AG04449 (cell line): ENCODE results near the gene SLC25A17.
A peak's percentile ranks its signal among the peaks of the same experiment; 100 is the strongest.
"Not testable (repeated sequence)": the region's sequence is repeated elsewhere in the genome, so short reads cannot be mapped to it uniquely, and the experiment has no call there.

Experiments used
- CTCF ChIA-PET: fragments of 350-600 bp; formaldehyde crosslinking; extraction: SDS; loops from one replicate; lab custom pipeline; 2021; ENCODE audit warnings: antibody characterized with exemption; lab: Yijun Ruan, JAX
- POLR2A ChIA-PET: fragments of 400-600, 350-600 bp; formaldehyde crosslinking; extraction: SDS; loops from one replicate; lab custom pipeline; 2020; ENCODE audit warnings: antibody characterized with exemption, inconsistent platforms; lab: Yijun Ruan, JAX
- DNase-seq: peaks from one replicate; pipeline ENCODE4 v3.0.0-alpha.2; 2010; ENCODE audit warnings: low read depth, low spot score
- H3K4me3 ChIP-seq: 2 replicates; pipeline ENCODE4 v1.5.1; 2011; ENCODE audit warnings: low read depth, mild to moderate bottlenecking, control low read depth, low read length
- CTCF ChIP-seq: IDR thresholded peaks from one replicate; pipeline ENCODE4 v1.5.1; 2011; ENCODE audit warnings: mild to moderate bottlenecking, moderate library complexity, low read length, control low read depth, inconsistent platforms; ENCODE audit not compliant: insufficient read depth; ENCODE audit errors: missing control alignments

The SLC25A17 gene

DNA sequence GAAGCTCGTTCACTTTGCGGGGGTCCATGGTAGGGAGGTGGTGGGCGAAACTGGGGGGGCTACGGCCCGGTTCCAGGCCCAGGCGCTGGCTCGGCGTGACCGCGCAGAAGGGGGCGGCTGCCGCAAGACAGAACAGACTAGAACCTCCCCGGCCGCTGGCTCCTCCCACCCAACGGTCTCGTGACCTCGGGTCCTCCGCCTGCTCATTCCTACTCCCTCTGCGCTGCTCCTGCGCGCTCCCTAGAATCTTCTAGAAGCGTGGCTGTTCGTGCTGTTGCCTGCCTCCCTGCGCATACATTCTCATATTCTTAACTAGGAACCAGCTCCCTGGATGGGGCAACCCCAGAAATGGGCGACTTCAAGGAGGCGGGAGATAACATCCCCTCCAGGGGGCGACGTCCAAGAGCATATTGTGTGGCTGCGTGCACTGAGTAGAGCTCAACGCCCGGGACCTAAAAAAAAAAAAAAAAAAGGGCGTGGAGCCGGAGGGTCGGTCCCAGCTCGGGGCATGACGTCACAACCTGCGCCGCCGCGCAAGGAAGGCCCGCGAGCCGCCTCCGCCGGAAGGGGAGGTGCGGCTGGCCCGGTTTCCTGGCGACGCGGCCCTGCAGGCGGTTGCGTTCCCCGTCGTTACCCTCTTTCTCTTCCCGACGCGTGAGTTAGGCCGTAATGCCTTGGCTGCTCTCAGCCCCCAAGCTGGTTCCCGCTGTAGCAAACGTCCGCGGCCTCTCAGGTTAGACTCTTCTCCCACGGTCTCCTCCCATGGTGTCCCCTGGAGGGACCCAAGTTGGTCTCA is 37.6 kb upstream of the SLC25A17 start, which contains the start of the genes ST13 and XPNPEP3:
Gene ST13 (minus strand): TSS at position 127 of the 796 bp plus-strand sequence. CDS start 99 bp downstream, at position 28.
Gene XPNPEP3 (plus strand): TSS at position 636 of the 796 bp plus-strand sequence. CDS start 34 bp downstream, at position 670.
- ChIA-PET CTCF (interaction anchor here (0.9 to 2.7 kb wide), 5 partner anchors 11 to 43 kb away, joined by 3 to 14 read pairs (median 7); no protein-coding TSS in a partner anchor), POLR2A (interaction anchor here (0.6 to 1.5 kb wide), 8 partner anchors 10 to 174 kb away, joined by 3 to 8 read pairs (median 4); partner anchors contain the start of gene RBX1)
- H3K4me3 ChIP-seq: peak within 1 kb of the TSS; percentile 97
- DNase-seq: peak; percentile 75
- peak; percentile 16 for TF ChIP-seq CTCF

GRCh38 chr22:40855979-40856512 is 36.9 kb upstream of the SLC25A17 start:
- no peak for TF ChIP-seq CTCF
- POLR2A ChIA-PET: interaction anchor here (1.0 kb wide), 2 partner anchors 23 to 95 kb away, joined by 3 to 4 read pairs; partner anchors contain the start of gene RBX1
- peak overlapping the region; percentile 97 for H3K4me3 ChIP-seq
- DNase-seq: no peak
- CTCF ChIA-PET: interaction anchor here (1.3 to 2.2 kb wide), 3 partner anchors 18 to 44 kb away, joined by 3 to 7 read pairs (median 7); no protein-coding TSS in a partner anchor

DNA sequence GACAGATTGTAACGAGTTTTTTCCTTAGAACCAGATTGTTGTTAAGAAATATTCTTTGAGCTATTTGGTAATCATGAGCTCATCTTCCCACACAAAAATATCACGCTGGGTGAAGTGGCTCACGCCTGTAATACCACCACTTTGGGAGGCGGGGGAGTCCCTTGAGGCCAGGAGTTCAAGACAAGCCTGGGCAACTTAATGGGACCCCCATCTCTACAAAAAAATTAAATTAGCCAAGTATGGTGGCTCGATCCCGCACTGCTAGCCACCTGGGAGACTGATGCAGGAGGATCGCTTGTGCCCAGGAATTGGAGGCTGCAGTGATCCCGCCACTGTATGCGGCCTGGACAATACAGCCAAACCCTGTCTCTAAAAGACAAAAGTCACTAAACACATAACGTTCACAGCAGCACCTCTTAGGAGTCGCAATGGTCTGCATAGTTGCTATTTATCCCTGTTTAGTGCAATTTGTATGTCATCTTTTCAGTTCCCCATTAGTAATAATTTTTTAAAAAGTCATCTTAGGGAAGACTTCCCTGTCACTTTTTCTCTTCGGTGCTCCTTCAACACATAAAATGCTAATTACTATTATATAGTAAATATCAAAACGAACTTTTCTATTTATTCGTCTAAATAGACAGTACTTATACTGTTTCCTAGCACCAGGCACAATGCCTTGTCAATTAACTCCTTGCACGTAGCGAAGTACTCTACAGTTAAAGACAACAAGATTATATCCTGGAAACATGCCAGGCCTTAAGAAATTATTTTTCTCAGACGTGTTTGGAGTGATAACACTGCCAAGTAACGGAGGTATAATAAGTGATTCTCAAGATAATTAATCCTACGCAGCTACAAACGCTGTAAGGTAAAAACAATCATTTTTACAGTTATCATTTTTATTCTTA is 36.2 kb upstream of the SLC25A17 start:
- DNase-seq: no peak
- H3K4me3 ChIP-seq: peak overlapping the region; percentile 97
- ChIA-PET POLR2A (no interaction called here), CTCF (interaction anchor here (0.8 to 2.2 kb wide), 6 partner anchors 9 to 44 kb away, joined by 3 to 7 read pairs (median 4); no protein-coding TSS in a partner anchor)
- TF ChIP-seq CTCF: no peak

DNA sequence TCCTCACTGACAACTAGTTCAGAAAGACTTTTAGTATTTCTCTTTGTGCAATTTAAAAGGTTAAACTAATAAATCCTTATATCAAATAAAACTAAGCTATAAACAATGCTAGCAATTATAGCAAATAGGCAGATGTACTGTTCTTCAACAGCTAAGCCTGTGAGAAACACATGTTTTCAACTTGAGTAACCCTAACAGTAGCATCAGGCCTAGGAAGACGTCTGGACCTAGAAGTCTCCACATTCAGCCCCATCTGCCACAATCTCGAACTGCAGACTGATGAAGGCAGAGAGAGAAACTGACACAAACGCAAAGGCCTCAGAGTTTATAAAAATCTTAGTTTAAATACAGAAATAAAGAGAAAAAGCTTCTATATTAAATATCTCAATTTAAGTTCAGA is 34.8 kb upstream of the SLC25A17 start:
- DNase-seq: no peak
- ChIA-PET CTCF (interaction anchor here (0.6 to 1.8 kb wide), 4 partner anchors 13 to 171 kb away, joined by 3 to 6 read pairs (median 4); no protein-coding TSS in a partner anchor), POLR2A (interaction anchor here (0.6 kb wide), 1 partner anchor 238 kb away, joined by 3 read pairs; the partner anchor contains the start of gene EP300)
- no peak for TF ChIP-seq CTCF
- peak overlapping the region; percentile 29 for H3K4me3 ChIP-seq

DNA sequence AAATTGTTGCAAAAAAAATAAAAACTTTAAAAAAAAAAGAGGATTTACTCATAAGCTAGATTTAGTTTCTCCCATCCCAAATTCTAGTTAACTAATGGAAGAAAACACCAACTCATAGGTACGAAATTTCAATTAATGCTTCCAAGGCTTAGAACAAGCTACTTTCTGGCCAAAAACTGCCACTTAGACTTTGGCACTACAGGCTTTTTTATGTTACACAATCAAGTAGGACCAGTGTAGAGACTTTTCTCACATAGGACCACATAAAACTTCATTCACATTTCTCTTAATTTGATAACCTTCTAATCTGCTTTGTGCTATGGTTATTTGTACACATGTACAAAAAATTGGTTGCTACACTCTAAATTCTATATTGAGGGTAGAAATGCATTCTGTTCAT is 34.2 kb upstream of the SLC25A17 start:
- ChIA-PET POLR2A (interaction anchor here (0.6 kb wide), 1 partner anchor 239 kb away, joined by 3 read pairs; the partner anchor contains the start of gene EP300), CTCF (interaction anchor here (0.6 to 0.8 kb wide), 2 partner anchors 15 to 170 kb away, joined by 3 read pairs; no protein-coding TSS in a partner anchor)
- H3K4me3 ChIP-seq: no peak overlapping the region
- no peak for DNase-seq
- no peak for TF ChIP-seq CTCF

GRCh38 chr22:40845816-40846215 is 26.7 kb upstream of the SLC25A17 start:
- POLR2A ChIA-PET, H3K4me3 ChIP-seq, DNase-seq: not testable (repeated sequence)
- CTCF ChIA-PET: interaction anchor here (1.2 to 1.6 kb wide), 2 partner anchors 9 to 11 kb away, joined by 3 to 4 read pairs; partner anchors contain the start of genes ST13 and XPNPEP3
